HTR-8/SVneo (cell line): ENCODE data around the gene PPP1R14C.

ENCODE experiments used
- DNase-seq: peaks from one replicate; pipeline ENCODE4 v3.0.0; 2011; ENCODE audit warnings: low spot score, mixed read lengths; ENCODE audit not compliant: insufficient read length
- FAIRE-seq: peaks from 2 replicates; lab custom pipeline; 2011; peaks lifted over from hg19 to GRCh38; lab: Jason Lieb, UNC

The PPP1R14C gene

DNA sequence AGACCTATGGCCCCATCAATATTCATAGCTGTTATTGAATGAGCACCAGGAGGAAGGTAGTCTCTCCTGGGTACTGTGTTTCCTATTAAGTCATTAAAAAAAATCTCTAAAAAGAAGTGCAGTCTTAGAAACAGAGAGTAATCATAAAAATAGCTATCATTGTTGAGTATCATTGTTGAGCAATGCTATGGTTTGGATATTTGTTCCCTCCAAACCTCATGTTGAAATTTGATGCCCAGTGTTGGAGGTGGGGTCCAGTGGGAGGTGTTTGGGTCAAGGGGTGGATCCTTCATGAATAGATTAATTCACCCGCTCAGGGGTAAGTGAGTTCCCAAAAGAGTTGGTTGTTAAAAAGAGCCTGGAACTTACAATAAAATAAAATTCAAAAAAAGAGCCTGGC, 137.9 kb downstream of the PPP1R14C start:
- DNase-seq (no peak), FAIRE-seq (no peak)

DNA sequence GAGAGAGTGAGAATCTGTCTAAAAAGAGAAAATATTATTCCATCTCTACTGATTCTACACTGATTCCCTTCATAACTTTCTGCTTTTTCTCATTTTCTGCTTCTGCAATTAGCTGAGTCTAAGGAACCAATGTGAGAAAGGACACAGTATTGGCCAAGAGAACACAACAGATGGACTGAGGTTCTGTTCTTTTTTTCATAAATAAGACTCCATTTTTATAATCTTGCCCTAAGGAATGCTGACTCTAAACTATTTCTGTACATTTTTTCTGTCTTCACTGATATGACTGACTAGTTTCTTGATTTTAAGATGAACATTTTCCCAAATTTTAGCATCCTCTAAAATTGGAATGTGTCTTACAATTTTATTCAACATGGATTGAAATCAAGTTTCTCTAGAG, 138.9 kb downstream of the PPP1R14C start:
- FAIRE-seq = no peak
- DNase-seq = no peak

DNA sequence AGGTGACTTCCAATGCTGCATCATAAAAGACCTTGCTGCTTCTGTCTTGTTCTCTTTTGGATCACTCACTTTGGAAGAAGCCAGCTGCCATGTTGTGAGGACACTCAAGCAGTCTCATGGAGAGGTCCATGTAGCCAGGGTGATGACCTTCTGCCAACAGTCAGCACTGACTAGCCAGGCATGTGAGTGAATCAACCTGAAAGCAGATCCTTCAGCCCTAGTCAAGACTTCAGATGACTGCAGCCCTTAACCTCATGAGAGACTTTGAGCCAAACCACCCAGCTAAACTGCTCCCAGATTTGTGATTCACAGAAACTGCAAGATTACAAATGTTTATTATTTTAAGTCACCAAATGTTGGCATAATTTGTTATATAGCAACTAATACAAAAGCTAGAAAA, 140.0 kb downstream of the PPP1R14C start:
- FAIRE-seq (no peak), DNase-seq (no peak)

DNA sequence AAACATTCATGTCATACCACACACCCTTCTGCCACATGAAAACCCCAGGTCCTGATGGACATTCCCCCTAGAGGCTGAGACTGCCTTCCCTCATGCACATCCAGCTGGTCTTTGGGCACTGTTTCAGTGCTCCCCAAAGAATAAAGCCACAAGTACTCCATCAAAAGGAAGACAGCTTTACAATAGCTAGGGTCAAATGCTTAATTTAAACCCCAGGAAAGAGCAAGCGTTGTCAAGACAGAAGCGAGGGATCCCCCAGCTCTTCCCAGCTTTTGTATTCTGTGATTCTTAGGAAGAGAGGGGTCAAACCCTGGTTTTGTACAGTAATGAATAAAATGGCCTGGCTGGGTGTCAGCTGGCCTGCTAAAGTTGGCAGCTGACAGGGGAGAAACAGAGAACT, 143.6 kb downstream of the PPP1R14C start:
- FAIRE-seq = no peak
- DNase-seq = no peak

DNA sequence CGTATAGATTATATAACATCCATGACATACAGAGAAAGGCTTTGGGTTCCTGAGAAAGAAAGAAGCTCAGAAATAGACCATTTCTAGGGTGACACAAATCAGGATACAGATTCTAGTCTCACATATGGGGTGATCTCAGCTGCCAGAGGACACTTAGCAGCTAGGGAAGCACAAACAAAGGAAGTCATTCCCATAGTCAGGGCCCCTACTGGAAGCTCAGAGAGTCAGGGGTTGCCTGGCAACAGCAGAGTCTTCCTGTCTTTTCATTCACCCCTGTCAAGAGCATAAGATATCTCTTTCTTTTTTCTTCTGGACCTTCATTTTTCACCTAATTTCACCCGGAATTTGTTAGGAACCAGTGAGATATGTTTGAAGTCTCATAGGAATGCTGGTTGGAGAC, 144.1 kb downstream of the PPP1R14C start:
- FAIRE-seq = no peak
- no peak for DNase-seq

DNA sequence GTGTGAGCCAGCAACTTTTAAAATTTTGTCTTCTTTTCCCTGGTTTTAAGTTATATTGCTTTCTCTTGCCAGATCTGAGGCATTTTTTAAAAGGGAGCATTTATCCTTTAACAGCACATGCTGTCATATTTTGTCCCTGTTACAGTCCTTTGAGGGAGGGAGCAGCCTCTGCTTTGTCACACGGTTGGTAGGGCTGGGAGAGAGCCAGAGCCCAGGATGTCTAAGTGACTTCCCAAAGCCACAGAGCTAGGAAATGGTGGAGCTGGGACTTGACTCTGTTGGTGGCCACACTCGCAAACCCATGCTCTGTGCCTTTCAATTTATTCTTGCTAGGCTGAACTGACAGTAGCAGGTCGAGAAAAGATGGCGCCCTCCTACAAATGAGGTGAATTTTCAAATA, 145.6 kb downstream of the PPP1R14C start:
- DNase-seq (no peak), FAIRE-seq (no peak)

DNA sequence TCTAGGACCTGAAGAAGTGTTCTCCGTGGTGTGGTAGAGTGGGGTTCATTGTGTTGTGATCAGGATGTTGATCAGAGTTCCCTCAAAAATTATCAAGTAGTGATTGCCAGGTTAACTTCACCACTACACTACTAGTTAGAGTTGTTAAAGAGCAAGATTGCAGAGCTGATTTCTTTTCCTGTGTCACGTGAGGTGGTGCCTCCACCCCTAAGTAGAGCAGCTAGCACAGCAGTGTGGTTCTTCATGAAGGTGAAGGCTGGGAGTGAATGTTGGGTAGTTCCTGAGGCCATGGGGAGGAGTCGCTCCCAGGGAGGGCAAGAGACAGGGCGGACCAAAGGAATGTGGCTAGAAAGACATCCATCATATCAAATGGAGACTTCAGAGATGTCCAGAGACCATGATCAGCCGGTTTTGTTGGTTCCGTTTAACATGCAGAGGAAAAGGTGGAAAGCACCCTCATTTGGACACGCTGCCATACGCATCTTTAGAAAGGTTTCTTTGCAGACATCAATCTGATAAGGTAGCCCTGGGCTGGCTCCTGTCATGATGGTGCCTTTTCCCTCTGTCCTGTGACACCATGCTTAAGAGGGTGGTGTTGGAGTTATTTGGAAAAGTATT, 146.7 kb downstream of the PPP1R14C start:
- no peak for FAIRE-seq
- no peak for DNase-seq

DNA sequence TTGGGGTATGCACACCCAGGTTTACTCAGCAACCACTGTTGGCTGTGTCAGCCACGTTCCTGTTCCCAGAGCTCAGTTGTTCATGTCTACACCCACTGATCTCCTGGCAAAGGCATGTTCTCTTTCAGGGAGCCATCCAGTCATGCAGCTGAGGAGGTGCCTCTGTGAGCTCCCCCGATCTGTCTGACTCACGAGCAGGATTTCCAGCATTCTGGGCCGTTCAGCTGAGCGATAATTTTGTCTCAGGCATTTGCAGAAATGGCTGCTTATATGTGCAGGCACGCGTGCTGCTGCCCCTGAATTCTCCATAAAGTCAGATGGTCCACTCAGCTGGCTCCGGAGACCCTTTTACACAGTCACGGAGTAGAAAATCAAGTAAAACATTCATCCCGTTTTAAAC, 147.6 kb downstream of the PPP1R14C start:
- DNase-seq (no peak), FAIRE-seq (no peak)

DNA sequence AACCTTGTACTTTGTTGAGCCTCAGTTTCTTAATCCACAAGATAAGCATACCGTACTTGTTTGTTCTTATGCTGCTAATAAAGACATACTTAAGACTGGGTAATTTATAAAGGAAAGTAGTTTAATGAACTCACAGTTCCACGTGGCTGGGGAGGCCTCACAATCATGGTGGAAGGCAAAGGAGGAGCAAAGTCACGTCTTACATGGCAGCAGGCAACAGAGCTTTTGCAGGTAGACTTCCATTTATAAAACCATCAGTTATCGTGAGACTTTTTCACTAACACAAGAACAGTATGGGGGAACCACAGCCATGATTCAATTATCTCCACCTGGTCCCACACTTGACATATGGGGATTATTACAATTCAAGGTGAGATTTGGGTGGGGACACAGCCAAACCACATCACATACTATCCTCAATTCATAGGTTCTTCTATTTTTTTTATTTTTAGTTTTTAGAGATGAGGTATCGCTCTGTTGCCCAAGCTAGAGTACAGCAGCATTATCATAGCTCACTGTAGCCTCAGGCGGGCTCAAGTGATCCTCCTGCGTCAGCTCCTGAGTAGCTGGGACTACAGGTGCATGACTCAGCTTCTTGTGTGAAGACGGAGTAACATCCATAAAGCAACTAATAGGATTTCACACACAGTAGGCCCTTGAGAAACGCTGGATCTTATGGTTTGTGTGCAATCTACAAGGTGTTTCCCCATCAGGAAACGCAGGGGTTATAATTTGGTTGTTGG, 149.3 kb downstream of the PPP1R14C start:
- no peak for DNase-seq
- no peak for FAIRE-seq

DNA sequence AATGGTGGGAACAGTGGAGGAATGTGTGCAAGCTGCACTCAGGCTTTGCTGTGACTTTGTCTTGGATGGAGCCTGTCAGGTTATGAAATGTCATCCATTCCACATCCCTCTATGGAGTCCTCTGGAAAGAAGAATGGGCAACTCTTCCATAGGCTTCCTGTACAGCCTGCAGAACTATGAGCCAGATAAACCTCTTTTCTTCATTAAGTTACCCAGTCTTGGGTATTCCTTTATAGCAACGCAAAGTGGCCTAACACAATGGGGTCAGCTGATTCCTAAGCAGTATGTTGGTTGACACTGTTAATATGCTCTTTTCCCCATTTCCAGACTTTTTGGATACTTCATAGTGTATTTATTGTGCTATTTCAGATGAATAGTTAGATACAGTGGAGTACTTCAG, 150.2 kb downstream of the PPP1R14C start:
- FAIRE-seq (no peak), DNase-seq (no peak)

DNA sequence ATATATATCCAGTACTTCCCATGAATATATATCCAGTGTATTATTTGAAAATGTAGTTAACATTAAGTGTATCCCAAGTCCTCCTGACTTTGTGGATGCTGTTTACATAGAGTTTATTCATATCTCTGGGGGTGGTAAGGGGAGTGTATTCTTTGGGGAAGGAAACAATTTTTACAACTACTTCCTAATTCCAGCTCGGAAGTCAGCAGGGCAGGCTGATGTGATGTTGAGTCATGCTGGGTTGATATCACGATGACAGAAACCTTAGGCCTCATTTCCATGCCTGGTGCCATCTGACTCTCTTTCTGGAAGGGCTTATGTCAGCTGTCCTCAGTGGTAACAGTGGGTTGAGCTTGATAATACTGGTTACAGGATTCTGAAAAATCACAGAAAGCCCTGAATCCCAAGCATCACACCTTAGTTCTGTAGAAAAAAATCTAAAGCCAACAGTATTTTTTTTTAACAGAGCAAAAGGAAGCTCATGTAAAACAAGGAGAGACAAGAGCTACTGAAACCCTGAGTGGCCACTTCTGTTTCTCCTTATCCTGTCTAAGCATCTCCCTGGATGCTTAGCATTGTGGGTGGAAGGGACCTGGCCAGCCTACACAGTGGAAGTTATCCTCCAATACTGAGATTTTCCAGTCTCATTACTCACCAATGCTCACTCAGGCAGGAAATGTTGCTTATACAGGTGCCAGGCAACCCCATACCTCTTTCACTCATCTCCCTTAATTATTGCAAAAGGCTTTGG, 150.8 kb downstream of the PPP1R14C start:
- FAIRE-seq (no peak), DNase-seq (peak; percentile 18)

DNA sequence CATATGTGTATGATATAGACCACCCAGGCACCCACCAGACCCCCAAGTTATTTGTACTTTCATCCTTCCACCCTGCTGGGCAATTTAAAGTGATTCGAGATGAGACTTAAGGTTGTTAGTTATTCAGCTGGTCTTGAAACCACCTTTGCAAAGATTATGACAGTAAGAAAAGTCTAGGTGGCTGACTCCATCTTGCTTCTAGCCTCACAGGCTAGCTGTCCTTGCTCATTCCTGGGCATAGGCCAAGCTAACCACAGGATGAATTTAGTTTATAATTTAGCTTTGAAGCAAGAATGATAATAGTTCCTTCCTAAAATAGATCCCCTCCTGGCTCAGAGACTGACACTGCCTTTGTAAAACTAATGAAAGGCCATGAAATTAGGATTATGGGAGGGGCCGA, 154.0 kb downstream of the PPP1R14C start:
- DNase-seq (no peak), FAIRE-seq (no peak)

DNA sequence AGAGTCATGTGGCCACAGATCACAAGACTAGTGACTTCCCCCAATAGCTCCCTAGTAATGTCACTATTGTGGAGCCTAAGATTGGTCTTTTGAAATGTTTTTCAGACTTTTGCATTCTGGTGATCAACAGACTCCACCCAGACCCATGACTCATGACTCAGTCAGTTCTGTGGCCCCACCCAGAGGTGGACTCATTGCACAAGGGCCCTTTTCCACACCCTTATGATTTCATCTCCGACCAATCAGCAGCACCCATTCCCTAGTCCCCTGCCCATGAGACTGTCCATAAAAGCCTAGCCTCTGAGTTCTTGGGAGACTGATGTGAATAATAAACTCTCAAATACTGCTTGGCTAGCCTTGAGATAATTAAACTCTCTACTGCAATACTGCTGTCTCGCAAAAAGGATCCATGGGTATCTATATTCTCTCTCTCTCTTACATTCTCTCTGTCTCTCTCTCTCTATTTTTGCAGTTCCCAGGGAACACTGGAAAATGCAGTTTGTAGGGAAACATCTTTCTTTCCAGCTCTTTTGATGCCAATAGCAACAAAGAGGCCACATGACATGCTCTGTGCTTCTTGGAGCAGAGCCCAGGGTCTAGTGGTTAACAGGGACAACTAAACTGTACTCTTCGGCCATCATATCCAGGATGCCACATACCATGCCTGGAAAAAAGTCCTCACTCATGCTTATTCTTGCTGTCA, 154.6 kb downstream of the PPP1R14C start:
- FAIRE-seq = no peak
- no peak for DNase-seq

DNA sequence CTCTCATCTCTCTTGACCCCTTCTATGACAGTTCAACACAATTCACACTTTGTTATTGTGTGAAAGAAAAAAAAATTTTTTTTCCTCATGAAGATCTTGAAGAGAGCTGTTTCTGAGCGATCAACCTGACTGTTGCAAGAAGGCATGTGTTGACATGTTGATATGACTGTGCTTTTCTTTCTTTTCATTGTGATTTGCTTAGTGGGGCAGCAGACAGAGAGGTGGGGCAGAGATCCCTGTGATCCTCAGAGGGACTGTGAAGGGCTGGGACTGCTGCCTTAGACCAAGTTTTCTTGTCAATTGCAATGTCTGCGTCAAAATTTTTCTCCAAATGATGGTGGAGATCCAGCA, 155.2 kb downstream of the PPP1R14C start:
- DNase-seq (no peak), FAIRE-seq (no peak)

DNA sequence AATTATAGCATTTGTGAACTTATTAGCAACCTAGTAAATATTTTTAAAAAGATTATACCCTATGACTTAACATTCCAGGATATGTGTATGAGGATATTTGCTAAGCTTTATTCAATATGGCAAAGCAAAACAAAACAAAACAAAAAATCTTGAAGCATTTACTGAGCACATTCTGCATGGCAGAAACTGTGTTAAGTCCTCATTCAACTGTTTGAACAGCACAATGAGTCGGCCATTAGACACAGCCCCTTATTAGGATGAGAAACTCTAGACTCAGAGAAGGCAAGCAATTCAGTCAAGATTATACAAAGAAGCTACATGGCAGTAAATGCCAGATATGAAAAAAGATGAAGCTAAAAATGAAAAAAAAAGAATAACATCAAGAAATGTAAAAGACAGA, 155.8 kb downstream of the PPP1R14C start:
- FAIRE-seq (no peak), DNase-seq (no peak)
